ENCODE results near the gene ILDR2.

GRCh38 chr1:166911624-166912023 is 63.7 kb downstream of the ILDR2 start:
- TF ChIP-seq POLR2AphosphoS5 (IDR thresholded peaks at IDR 0.05), result no peak
- TF ChIP-seq POLR2A (IDR thresholded peaks at IDR 0.05), result no peak
- no peak for TF ChIP-seq CTCF (IDR thresholded peaks at IDR 0.05)

Data from gastroesophageal sphincter (tissue), 3 donors.